Ovary (tissue), 9 donors: Measurements from ENCODE around the gene FEM1C. TPM values are rescaled to one million over a fixed set of nuclear protein-coding genes. Genes with fewer than 3 reads are reported as not detected.

Source experiments
- DNase-seq, 5 donors: peaks; one replicate each; pipeline ENCODE4 v3.0.0-alpha.2; 2019 to 2020
- H3K27ac ChIP-seq, 2 donors: fragments of 200-600 bp; one replicate each; pipeline versions ENCODE4 v1.5.1 to v1.8.0; 2019 to 2022
- H3K27me3 ChIP-seq: fragments of 200-600 bp; one replicate; pipeline ENCODE4 v1.8.0; 2022
- H3K36me3 ChIP-seq: fragments of 200-600 bp; sonication (generic); one replicate; pipeline ENCODE4 v1.5.1; 2019
- H3K4me1 ChIP-seq: one replicate; pipeline ENCODE4 v1.8.1; 2013; ENCODE audit warnings: mild to moderate bottlenecking, moderate library complexity; ENCODE audit not compliant: insufficient read depth
- H3K4me3 ChIP-seq: fragments of 200-600 bp; sonication (generic); one replicate; pipeline ENCODE4 v1.5.1; 2017
- H3K9me3 ChIP-seq, 2 donors: fragments of 200-600 bp in 1 of 2; sonication (generic) in 1 of 2; one replicate each; pipeline versions ENCODE4 v1.5.1 to v1.8.1; 2013 to 2019; ENCODE audit warnings: mild to moderate bottlenecking in 1 of 2, moderate library complexity in 1 of 2
- EP300 ChIP-seq: sonication (generic); formaldehyde crosslinking; IDR thresholded peaks from one replicate; pipeline ENCODE4 v1.6.1; 2017; ENCODE audit warnings: antibody characterized with exemption
- POLR2A ChIP-seq: fragments of 450-650 bp; IDR thresholded peaks from one replicate; pipeline ENCODE4 v1.6.1; 2017; ENCODE audit warnings: antibody characterized with exemption, mild to moderate bottlenecking, moderate library complexity
- WGBS, 3 donors: extraction: QIAGEN DNeasy Blood & Tissue Kit in 1 of 3; methylation state at CpG; one replicate each; pipeline versions ENCODE4 v1.1.5 to v1.1.7; 2013 to 2017; 5-methylcytosine and 5-hydroxymethylcytosine counted together
- intact Hi-C, 4 donors: fragments of 100-400 bp; cut with DNase I; formaldehyde crosslinking; loops; one replicate each; pipeline versions ENCODE4 v1.11.0 to v1.15.1; 2022 to 2023
- polyA plus RNA-seq, 2 donors: library from polyadenylated mRNA; stranded (reverse); fragments of 200-250 nt in 1 of 2; fragments of 350-450 nt in 1 of 2; fragmentation: Illumina TruSeq in 1 of 2; extraction: RNeasy Lipid Tissue Mini Kit (QIAGEN cat#74804) in 1 of 2; gene quantifications; one replicate each; pipeline ENCODE4 v1.2.3, GENCODE V29; 2013 to 2014
- total RNA-seq, 7 donors: library from RNA; depleted of rRNA in 2 of 7; stranded (reverse); fragments of >200 nt in 2 of 7; fragmentation: NEBNext Ultra II Directional in 3 of 7; extraction: Animal tissue kit (Norgen Biotek cat#: 25700) in 3 of 7; gene quantifications; one replicate each; pipeline versions ENCODE4 v1.1.0 to v1.2.4, GENCODE V29; 2016 to 2023
- TF ChIP-seq, protein P1 (sequence below), 3 donors: fragments of 450-650 bp in 2 of 3; fragments of 200-600 bp in 1 of 3; IDR thresholded peaks; one replicate each; pipeline versions ENCODE4 v1.5.1 to v1.8.0; 2016 to 2022; ENCODE audit warnings: antibody characterized with exemption in 3 of 3, mild to moderate bottlenecking in 1 of 3
- donor health status: DM: no; HTN: no; CAD: no; lungs with moderate emphysema.
- donor health status: DM: no; HTN: no; CAD: no.
- donor health status: Bipolar disorder and iron deficiency.
- donor health status: DM: yes; HTN: yes; CAD: no.
- donor health status: DM: no; HTN: no; CAD: no.
- donor health status: DM: yes; HTN: yes; CAD: no.

The FEM1C gene
- total and polyA plus RNA-seq, 9 donors: 6.5 to 16.6 (median 14.5) TPM

DNA sequence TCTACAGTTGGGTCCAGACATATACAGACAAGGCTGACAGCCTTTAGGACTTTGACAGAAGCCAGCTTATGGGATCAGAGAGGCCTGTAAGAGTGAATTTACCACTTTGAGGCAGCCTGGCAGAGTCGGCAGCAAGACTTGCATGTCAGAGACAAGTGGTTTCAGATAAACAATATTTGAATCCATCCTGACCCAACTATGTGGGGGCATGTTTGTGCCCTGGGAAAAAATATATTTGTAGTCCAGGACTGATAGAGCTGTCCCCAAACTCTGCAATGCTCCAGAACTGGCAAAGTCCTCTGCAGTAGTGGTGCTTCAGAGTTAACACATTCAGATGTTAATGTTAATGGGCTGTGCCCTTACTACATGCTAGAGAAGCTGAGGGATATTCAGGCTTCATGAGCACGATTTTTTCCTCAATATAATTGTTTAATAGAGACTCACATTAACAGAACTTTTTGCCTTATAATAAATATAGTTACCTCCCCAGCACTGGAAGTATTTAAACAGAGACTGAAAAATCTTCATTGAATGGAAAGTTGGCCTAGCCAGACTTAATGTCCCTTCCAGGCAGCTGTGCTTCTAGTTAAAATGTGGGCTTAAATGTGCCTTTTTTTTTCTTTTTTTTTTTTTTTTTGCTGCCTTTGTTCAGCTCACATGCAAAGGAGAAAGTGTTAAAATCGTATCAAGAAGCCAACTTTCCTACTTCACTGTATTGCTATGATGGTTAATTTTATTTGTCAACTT, 42.9 kb downstream of the FEM1C start:
- H3K9me3 ChIP-seq: no peaks in the 10 kb centered on the region
- intact Hi-C loops: no loop called here
- H3K4me1 ChIP-seq: no peaks in the 10 kb centered on the region
- no peaks in the 10 kb centered on the region for H3K27me3 ChIP-seq
- no peak for DNase-seq
- H3K4me3 ChIP-seq: no peak overlapping the region
- H3K27ac ChIP-seq: no peak overlapping the region
- TF ChIP-seq EP300 (no peak), POLR2A (no peak)
- TF ChIP-seq, protein P1, sequence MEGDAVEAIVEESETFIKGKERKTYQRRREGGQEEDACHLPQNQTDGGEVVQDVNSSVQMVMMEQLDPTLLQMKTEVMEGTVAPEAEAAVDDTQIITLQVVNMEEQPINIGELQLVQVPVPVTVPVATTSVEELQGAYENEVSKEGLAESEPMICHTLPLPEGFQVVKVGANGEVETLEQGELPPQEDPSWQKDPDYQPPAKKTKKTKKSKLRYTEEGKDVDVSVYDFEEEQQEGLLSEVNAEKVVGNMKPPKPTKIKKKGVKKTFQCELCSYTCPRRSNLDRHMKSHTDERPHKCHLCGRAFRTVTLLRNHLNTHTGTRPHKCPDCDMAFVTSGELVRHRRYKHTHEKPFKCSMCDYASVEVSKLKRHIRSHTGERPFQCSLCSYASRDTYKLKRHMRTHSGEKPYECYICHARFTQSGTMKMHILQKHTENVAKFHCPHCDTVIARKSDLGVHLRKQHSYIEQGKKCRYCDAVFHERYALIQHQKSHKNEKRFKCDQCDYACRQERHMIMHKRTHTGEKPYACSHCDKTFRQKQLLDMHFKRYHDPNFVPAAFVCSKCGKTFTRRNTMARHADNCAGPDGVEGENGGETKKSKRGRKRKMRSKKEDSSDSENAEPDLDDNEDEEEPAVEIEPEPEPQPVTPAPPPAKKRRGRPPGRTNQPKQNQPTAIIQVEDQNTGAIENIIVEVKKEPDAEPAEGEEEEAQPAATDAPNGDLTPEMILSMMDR (IDR thresholded peaks at IDR 0.05): no peak
- no peaks in the 10 kb centered on the region for H3K36me3 ChIP-seq
- WGBS, 3 donors: 36 to 39% (median 37%) methylated on average over 3 of the region's 3 CpGs

- Histone ChIP-seq H3K27ac (no peak overlapping the region), H3K27me3 (no peaks in the 10 kb centered on the region), H3K9me3 (no peaks in the 10 kb centered on the region), H3K4me1 (no peaks in the 10 kb centered on the region), H3K36me3 (no peaks in the 10 kb centered on the region), H3K4me3 (no peak overlapping the region)
- intact Hi-C loops: no loop called here
- no peak for DNase-seq
- TF ChIP-seq EP300 (no peak), POLR2A (no peak)
- TF ChIP-seq, protein P1 (IDR thresholded peaks at IDR 0.05): no peak
Observed at GRCh38 chr5:115500225-115500624, 44.4 kb downstream of the FEM1C start.

DNA sequence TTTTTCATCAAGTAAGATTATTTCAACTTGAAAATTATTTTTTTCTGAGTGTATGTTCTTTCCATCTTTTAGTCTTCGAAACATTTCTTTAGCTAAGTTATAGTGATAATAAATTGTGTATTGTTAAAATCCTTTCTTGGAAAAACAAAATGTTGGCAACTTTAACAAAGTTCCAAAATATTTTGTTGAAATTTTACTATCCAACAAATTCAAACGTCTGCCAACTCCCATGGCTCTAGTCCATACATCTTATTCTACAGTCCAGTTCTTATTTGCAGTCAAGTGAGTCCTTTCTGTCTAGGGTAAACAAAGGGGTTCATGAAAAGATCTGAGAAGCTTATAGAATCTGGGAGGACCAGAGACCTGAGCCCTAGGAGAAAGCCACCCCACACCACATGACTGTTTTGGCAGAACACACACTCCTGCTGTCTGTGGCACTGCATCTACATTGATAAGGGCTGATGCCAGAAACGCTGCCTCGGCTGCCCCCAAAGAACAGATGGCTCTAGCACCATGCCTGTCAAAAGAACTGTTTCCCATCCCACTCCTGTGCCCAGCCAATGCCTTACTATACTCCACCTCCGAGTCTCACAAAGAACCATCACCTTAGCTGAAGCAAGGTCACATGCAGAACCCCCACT, 47.5 kb downstream of the FEM1C start:
- intact Hi-C loops: no loop called here
- DNase-seq: no peak
- H3K36me3 ChIP-seq: no peaks in the 10 kb centered on the region
- no peaks in the 10 kb centered on the region for H3K9me3 ChIP-seq
- 27 to 46% (median 36%) methylated on average over 5 of the region's 5 CpGs for WGBS, 3 donors
- H3K4me3 ChIP-seq: no peak overlapping the region
- no peak overlapping the region for H3K27ac ChIP-seq
- no peak for TF ChIP-seq POLR2A
- TF ChIP-seq, protein P1 (IDR thresholded peaks at IDR 0.05): no peak
- TF ChIP-seq EP300: no peak
- no peaks in the 10 kb centered on the region for H3K27me3 ChIP-seq
- H3K4me1 ChIP-seq: no peaks in the 10 kb centered on the region

GRCh38 chr5:115494570-115495289, 49.8 kb downstream of the FEM1C start:
- intact Hi-C loops: no loop called here
- TF ChIP-seq, protein P1 (IDR thresholded peaks at IDR 0.05): no peak
- TF ChIP-seq EP300 (no peak), POLR2A (no peak)
- Histone ChIP-seq H3K9me3 (no peaks in the 10 kb centered on the region), H3K27ac (no peak overlapping the region), H3K4me1 (no peaks in the 10 kb centered on the region), H3K27me3 (no peaks in the 10 kb centered on the region), H3K4me3 (no peak overlapping the region), H3K36me3 (no peaks in the 10 kb centered on the region)
- DNase-seq: no peak
- WGBS, 3 donors: 46 to 51% (median 49%) methylated on average over 6 of the region's 6 CpGs
